HCT116 (cell line): ENCODE results near the gene TRPV5. TPM values are rescaled to one million over a fixed set of nuclear protein-coding genes. Genes with fewer than 3 reads are reported as not detected.

Experiments used
- ATAC-seq: fragments of 200-7000 bp; cut with Tn5 transposase; 2 replicates; pipeline ENCODE4 v1.9.1; 2020; ENCODE audit warnings: mild to moderate bottlenecking, moderate library complexity
- BruUV-seq: library from RNA; stranded (reverse); fragments of 400-500 nt; replicated peaks from 2 replicates; lab custom pipeline; 2021; lab: Mats Ljungman, UMichigan
- CTCF ChIA-PET: fragments of 300-600 bp; sonication (Branson Sonifier 250); formaldehyde crosslinking; loops from one replicate; lab custom pipeline; 2021; ENCODE audit warnings: antibody characterized with exemption; lab: Charles Lee
- POLR2A ChIA-PET: fragments of 300-600, 350-600 bp; sonication (Branson Sonifier 250); formaldehyde crosslinking; loops from one replicate; lab custom pipeline; 2021; ENCODE audit warnings: antibody characterized with exemption; lab: Charles Lee
- RAD21 ChIA-PET, 2 experiments: fragments of 300-600 bp; sonication (Branson Sonifier 250); formaldehyde crosslinking; loops; one replicate each; lab custom pipeline; 2023; ENCODE audit warnings: low total read pairs in 2 of 2; ENCODE audit not compliant: uncharacterized antibody in 2 of 2, unreplicated experiment in 2 of 2, low non-redundant PET in 1 of 2; lab: Charles Lee
- DNase-seq: peaks from one replicate; pipeline ENCODE4 v3.0.0-alpha.2; 2010; ENCODE audit warnings: low read depth, low spot score
- H2AFZ ChIP-seq: fragments of 200-600 bp; shearing (Covaris generic), sonication (generic); 2 replicates; pipeline ENCODE4 v1.6.1; 2017; ENCODE audit warnings: low read depth, mixed run types, mixed read lengths, antibody characterized with exemption, low read length; ENCODE audit not compliant: poor library complexity, severe bottlenecking
- H3K27ac ChIP-seq: 2 replicates; pipeline ENCODE4 v1.5.1; 2012; ENCODE audit warnings: low read depth, low read length
- H3K27me3 ChIP-seq: fragments of 200-600 bp; sonication (generic); 2 replicates; pipeline ENCODE4 v1.6.1; 2016; ENCODE audit warnings: mixed run types, low read length, mixed read lengths; ENCODE audit not compliant: insufficient read depth
- H3K36me3 ChIP-seq, 2 experiments: fragments of 200-500 bp in 1 of 2; fragments of 200-600 bp in 1 of 2; sonication (Bioruptor generic) in 1 of 2; sonication (generic) in 1 of 2; 2 replicates each; pipeline versions ENCODE4 v1.5.1 to v1.6.1; 2014 to 2016; ENCODE audit warnings: low read length in 2 of 2, inconsistent platforms in 1 of 2, mixed read lengths in 1 of 2, mixed run types in 1 of 2; ENCODE audit not compliant: insufficient read depth in 2 of 2, control insufficient read depth in 1 of 2
- H3K4me1 ChIP-seq, 2 experiments: fragments of 200-600 bp in 1 of 2; sonication (generic) in 1 of 2; 2 replicates each; pipeline versions ENCODE4 v1.5.1 to v1.6.1; 2012 to 2017; ENCODE audit warnings: low read length in 2 of 2, inconsistent platforms in 1 of 2, mild to moderate bottlenecking in 1 of 2, mixed read lengths in 1 of 2, mixed run types in 1 of 2, moderate library complexity in 1 of 2; ENCODE audit not compliant: insufficient read depth in 2 of 2, control insufficient read depth in 1 of 2
- H3K4me2 ChIP-seq: fragments of 200-600 bp; sonication (generic); 2 replicates; pipeline ENCODE4 v1.6.1; 2017; ENCODE audit warnings: mixed run types, low read length, mixed read lengths
- H3K4me3 ChIP-seq, 2 experiments: fragments of 200-600 bp in 1 of 2; sonication (generic) in 1 of 2; replicated peaks in 1 of 2; 2 replicates each; pipeline ENCODE4 v1.5.1; 2011 to 2016; ENCODE audit warnings: low read length in 2 of 2, control low read depth in 1 of 2, low read depth in 1 of 2, mild to moderate bottlenecking in 1 of 2, mixed read lengths in 1 of 2, mixed run types in 1 of 2
- H3K79me2 ChIP-seq: fragments of 200-600 bp; sonication (generic); 2 replicates; pipeline ENCODE4 v1.6.1; 2017; ENCODE audit warnings: mild to moderate bottlenecking, mixed run types, low read length, moderate library complexity, mixed read lengths; ENCODE audit not compliant: insufficient read depth
- H3K9ac ChIP-seq: fragments of 200-600 bp; sonication (generic); 2 replicates; pipeline ENCODE4 v1.6.1; 2016; ENCODE audit warnings: low read length, mixed read lengths
- H3K9me2 ChIP-seq: fragments of 200-600 bp; sonication (generic), shearing (Covaris generic); 2 replicates; pipeline ENCODE4 v1.6.1; 2017; ENCODE audit warnings: mixed run types, mild to moderate bottlenecking, moderate library complexity; ENCODE audit not compliant: insufficient read depth
- H3K9me3 ChIP-seq, 2 experiments: fragments of 200-500 bp in 1 of 2; fragments of 200-600 bp in 1 of 2; sonication (Bioruptor generic) in 1 of 2; sonication (generic) in 1 of 2; 2 replicates each; pipeline ENCODE4 v1.6.1; 2014 to 2017; ENCODE audit warnings: low read length in 2 of 2, mixed read lengths in 2 of 2, inconsistent platforms in 1 of 2, low read depth in 1 of 2, mild to moderate bottlenecking in 1 of 2, mixed run types in 1 of 2, moderate library complexity in 1 of 2; ENCODE audit not compliant: control insufficient read depth in 1 of 2, insufficient read depth in 1 of 2
- H4K20me1 ChIP-seq: fragments of 200-600 bp; sonication (generic), shearing (Covaris generic); 2 replicates; pipeline ENCODE4 v1.6.1; 2017; ENCODE audit warnings: mixed run types, mild to moderate bottlenecking, moderate library complexity; ENCODE audit not compliant: insufficient read depth
- CBX3 ChIP-seq: IDR thresholded peaks from 2 replicates; pipeline ENCODE4 v1.6.1; 2012; ENCODE audit warnings: low read depth
- CTCF ChIP-seq, 3 experiments: fragments of 200-600 bp in 1 of 3; sonication (generic) in 1 of 3; IDR thresholded peaks in 2 of 3; conservative IDR thresholded peaks in 1 of 3; 2 replicates each; pipeline ENCODE4 v1.5.1; 2012 to 2017; ENCODE audit warnings: low read depth in 2 of 3, low read length in 2 of 3, antibody characterized with exemption in 1 of 3, borderline replicate concordance in 1 of 3, control low read depth in 1 of 3, mild to moderate bottlenecking in 1 of 3, mixed read lengths in 1 of 3, mixed run types in 1 of 3, moderate library complexity in 1 of 3; ENCODE audit not compliant: insufficient read depth in 1 of 3
- FOSL1 ChIP-seq: IDR thresholded peaks from 2 replicates; pipeline ENCODE4 v1.6.1; 2012; ENCODE audit warnings: low read depth
- SP1 ChIP-seq: IDR thresholded peaks from 2 replicates; pipeline ENCODE4 v1.6.1; 2012; ENCODE audit warnings: low read depth
- SRF ChIP-seq: IDR thresholded peaks from 2 replicates; pipeline ENCODE4 v1.6.1; 2012; ENCODE audit warnings: low read depth
- intact Hi-C: fragments of 100-400 bp; cut with micrococcal nuclease; formaldehyde crosslinking; loops from 2 replicates; pipeline ENCODE4 v1.10.0; 2022
- total RNA-seq: library from RNA; stranded (reverse); gene quantifications from one replicate; pipeline ENCODE4 v1.2.1, GENCODE V29; 2021; ENCODE audit not compliant: unreplicated experiment

The TRPV5 gene
- total RNA-seq, 1 experiment from 2014 or later: not detected

GRCh38 chr7:142871260-142872105, 62.1 kb downstream of the TRPV5 start:
- Histone ChIP-seq H3K36me3 (no peaks in the 10 kb centered on the region), H3K27ac (no peak overlapping the region), H3K27me3 (no peaks in the 10 kb centered on the region), H3K4me1 (no peaks in the 10 kb centered on the region), H3K4me2 (no peak overlapping the region), H3K9me2 (no peaks in the 10 kb centered on the region), H2AFZ (no peak overlapping the region), H3K79me2 (no peaks in the 10 kb centered on the region), H3K9me3 (no peaks in the 10 kb centered on the region), H3K9ac (no peak overlapping the region), H3K4me3 (no peak overlapping the region), H4K20me1 (no peaks in the 10 kb centered on the region)
- TF ChIP-seq CBX3: no peak
- no peak for TF ChIP-seq CTCF (IDR thresholded peaks at IDR 0.05 in 2 of 3, conservative IDR thresholded peaks at IDR 0.05 in 1 of 3; ENCODE audit: borderline replicate concordance in 1 of 3, insufficient read depth in 1 of 3, low read depth in 2 of 3, low read length in 2 of 3)
- no peak for TF ChIP-seq FOSL1
- no peak for TF ChIP-seq SRF
- TF ChIP-seq SP1: no peak
- ATAC-seq (no peak), DNase-seq (no peak)
- BruUV-seq: no TSS peak
- ChIA-PET POLR2A (no interaction called here), RAD21 (interaction anchor here in 1 of 2 experiments (1.2 kb wide), 1 partner anchor 344 kb away, joined by 3 read pairs; no protein-coding TSS in a partner anchor), CTCF (interaction anchor here (0.8 to 2.9 kb wide), 5 partner anchors 9 to 132 kb away, joined by 3 to 39 read pairs (median 10); partner anchors contain the start of gene EPHB6)
- intact Hi-C loops: loop anchor here (2.0 kb wide), 1 partner anchor 131 kb away; no protein-coding TSS in a partner anchor
